Body of pancreas (tissue), 4 donors: Measurements from ENCODE around the gene RGS6.

Experiments
- POLR2A ChIP-seq, 3 donors: fragments of 450-650 bp; IDR thresholded peaks; one replicate each; pipeline ENCODE4 v1.6.1; 2016; ENCODE audit warnings: antibody characterized with exemption in 3 of 3, mild to moderate bottlenecking in 2 of 3
- TF ChIP-seq, protein P1 (sequence below), 7 experiments: fragments of 450-650 bp in 4 of 7; fragments of 200-600 bp in 3 of 7; sonication (generic) in 3 of 7; IDR thresholded peaks; one replicate each; pipeline ENCODE4 v1.5.1; 2016 to 2019; ENCODE audit warnings: antibody characterized with exemption in 7 of 7

DNA sequence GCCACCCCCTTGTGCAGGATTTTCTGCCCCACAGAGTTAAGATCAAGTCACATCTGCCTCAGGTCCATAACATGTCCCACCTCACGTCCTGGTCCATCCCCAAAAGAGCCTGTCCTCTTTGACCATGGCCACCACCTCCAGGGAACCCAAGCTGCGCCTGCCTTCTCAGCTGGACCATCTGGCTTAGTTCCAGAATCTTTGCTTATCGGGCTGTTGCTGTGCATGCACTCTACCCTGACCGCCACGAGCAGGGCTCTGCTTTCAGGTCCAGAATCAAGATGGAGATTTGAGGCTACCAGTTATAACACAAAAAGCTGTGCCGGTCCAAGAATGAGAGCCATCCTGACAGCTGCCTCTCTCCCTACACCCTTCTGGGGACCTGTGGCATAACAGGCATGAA, 635.0 kb downstream of the RGS6 start:
- no peak for TF ChIP-seq POLR2A (IDR thresholded peaks at IDR 0.05)
- TF ChIP-seq, protein P1, sequence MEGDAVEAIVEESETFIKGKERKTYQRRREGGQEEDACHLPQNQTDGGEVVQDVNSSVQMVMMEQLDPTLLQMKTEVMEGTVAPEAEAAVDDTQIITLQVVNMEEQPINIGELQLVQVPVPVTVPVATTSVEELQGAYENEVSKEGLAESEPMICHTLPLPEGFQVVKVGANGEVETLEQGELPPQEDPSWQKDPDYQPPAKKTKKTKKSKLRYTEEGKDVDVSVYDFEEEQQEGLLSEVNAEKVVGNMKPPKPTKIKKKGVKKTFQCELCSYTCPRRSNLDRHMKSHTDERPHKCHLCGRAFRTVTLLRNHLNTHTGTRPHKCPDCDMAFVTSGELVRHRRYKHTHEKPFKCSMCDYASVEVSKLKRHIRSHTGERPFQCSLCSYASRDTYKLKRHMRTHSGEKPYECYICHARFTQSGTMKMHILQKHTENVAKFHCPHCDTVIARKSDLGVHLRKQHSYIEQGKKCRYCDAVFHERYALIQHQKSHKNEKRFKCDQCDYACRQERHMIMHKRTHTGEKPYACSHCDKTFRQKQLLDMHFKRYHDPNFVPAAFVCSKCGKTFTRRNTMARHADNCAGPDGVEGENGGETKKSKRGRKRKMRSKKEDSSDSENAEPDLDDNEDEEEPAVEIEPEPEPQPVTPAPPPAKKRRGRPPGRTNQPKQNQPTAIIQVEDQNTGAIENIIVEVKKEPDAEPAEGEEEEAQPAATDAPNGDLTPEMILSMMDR (IDR thresholded peaks at IDR 0.05), result no peak
